Lower lobe of right lung (tissue), 2 donors: Measurements from ENCODE around the gene LAMP5. TPM values are rescaled to one million over a fixed set of nuclear protein-coding genes. Genes with fewer than 3 reads are reported as not detected.

Experiments used
- ATAC-seq, 2 donors: fragments of 200-7000 bp; cut with Tn5 transposase; one replicate each; pipeline ENCODE4 v1.9.1; 2020 to 2022; ENCODE audit warnings: mild to moderate bottlenecking in 2 of 2, moderate library complexity in 2 of 2
- DNase-seq: peaks from one replicate; pipeline ENCODE4 v3.0.0-alpha.2; 2020
- H3K27ac ChIP-seq: fragments of 200-600 bp; one replicate; pipeline ENCODE4 v1.8.0; 2022
- H3K27me3 ChIP-seq: fragments of 200-600 bp; one replicate; pipeline ENCODE4 v1.8.0; 2022; ENCODE audit warnings: low read depth
- H3K36me3 ChIP-seq: fragments of 200-600 bp; one replicate; pipeline ENCODE4 v1.8.0; 2022; ENCODE audit warnings: mild to moderate bottlenecking
- H3K4me1 ChIP-seq: fragments of 200-600 bp; one replicate; pipeline ENCODE4 v1.8.0; 2022
- H3K4me3 ChIP-seq: fragments of 200-600 bp; one replicate; pipeline ENCODE4 v1.8.0; 2022; ENCODE audit warnings: mild to moderate bottlenecking
- H3K9me3 ChIP-seq: fragments of 200-600 bp; one replicate; pipeline ENCODE4 v1.8.0; 2022
- intact Hi-C: fragments of 100-400 bp; cut with DNase I; formaldehyde crosslinking; loops from one replicate; pipeline ENCODE4 v1.11.0; 2022
- total RNA-seq: library from RNA; stranded (reverse); fragmentation: NEBNext Ultra II Directional; extraction: Animal tissue kit (Norgen Biotek cat#: 25700); gene quantifications from one replicate; pipeline ENCODE4 v1.2.1, GENCODE V29; 2021
- TF ChIP-seq, protein P1 (sequence below): fragments of 200-600 bp; IDR thresholded peaks from one replicate; pipeline ENCODE4 v1.8.0; 2022; ENCODE audit warnings: antibody characterized with exemption, mild to moderate bottlenecking
- donor health status: DM: no; HTN: yes; CAD: no; lungs with severe emphysema.

Gene LAMP5
- total RNA-seq, 1 donor from 2014 or later: 0.41 TPM

DNA sequence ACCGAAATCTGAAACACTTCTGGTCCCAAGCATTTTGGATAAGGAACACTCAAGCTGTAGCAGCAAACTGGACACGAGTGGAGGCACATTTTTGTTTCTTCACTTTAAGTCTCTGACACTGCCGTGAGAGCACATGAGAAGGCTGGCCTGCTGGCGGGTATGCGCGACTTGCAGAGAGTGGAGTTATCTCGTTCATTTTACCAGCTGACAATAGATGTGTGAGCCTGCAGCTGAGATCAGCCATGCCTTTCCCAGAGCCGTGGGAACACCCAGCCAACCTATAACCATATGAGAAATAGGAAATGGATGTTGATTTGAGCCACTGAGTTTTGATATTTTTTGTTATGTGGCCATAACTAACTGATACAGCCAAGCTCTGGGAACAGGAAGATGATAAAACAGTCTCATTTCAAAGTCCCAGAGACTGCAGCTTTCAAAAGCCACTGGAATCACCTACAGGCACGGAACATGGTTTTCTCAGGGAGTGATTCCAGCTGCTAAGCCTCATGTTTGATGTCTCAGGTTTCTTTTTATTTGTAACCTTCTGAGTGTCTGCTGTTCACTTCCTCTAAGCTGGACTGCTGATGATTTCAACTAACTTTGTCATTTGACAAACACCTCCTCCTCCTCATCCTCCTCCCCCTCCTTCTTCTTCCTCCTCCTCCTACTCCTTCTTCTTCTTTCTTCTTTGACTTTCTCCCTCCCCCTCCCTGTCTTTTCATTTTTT, 28.6 kb upstream of the LAMP5 start:
- no peak overlapping the region for H3K27ac ChIP-seq
- H3K4me3 ChIP-seq: no peak overlapping the region
- intact Hi-C loops: no loop called here
- H3K9me3 ChIP-seq: no peaks in the 10 kb centered on the region
- DNase-seq (no peak), ATAC-seq (no peak)
- no peaks in the 10 kb centered on the region for H3K4me1 ChIP-seq
- TF ChIP-seq, protein P1, sequence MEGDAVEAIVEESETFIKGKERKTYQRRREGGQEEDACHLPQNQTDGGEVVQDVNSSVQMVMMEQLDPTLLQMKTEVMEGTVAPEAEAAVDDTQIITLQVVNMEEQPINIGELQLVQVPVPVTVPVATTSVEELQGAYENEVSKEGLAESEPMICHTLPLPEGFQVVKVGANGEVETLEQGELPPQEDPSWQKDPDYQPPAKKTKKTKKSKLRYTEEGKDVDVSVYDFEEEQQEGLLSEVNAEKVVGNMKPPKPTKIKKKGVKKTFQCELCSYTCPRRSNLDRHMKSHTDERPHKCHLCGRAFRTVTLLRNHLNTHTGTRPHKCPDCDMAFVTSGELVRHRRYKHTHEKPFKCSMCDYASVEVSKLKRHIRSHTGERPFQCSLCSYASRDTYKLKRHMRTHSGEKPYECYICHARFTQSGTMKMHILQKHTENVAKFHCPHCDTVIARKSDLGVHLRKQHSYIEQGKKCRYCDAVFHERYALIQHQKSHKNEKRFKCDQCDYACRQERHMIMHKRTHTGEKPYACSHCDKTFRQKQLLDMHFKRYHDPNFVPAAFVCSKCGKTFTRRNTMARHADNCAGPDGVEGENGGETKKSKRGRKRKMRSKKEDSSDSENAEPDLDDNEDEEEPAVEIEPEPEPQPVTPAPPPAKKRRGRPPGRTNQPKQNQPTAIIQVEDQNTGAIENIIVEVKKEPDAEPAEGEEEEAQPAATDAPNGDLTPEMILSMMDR: no peak
- no peaks in the 10 kb centered on the region for H3K36me3 ChIP-seq
- H3K27me3 ChIP-seq: no peaks in the 10 kb centered on the region

DNA sequence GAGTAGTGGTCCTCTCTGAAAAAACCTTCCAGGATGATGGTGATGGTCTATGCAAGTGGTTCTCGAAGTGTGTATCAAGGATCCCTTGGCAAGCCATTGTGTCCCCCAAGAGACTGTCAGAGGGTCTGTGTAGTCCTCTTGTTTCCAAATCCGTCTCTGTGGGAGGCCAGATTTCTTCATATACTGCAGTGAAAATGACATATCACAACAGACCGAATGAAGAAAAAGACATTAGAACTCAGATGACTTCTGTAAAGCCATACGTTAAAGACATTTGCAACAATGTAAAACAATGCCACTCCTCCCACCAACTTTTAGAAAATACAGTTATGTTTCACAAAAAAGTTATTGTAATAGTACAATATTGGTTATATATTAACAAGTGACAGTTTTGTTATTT, 27.2 kb upstream of the LAMP5 start:
- intact Hi-C loops: no loop called here
- H3K4me3 ChIP-seq: no peak overlapping the region
- ATAC-seq: no peak

DNA sequence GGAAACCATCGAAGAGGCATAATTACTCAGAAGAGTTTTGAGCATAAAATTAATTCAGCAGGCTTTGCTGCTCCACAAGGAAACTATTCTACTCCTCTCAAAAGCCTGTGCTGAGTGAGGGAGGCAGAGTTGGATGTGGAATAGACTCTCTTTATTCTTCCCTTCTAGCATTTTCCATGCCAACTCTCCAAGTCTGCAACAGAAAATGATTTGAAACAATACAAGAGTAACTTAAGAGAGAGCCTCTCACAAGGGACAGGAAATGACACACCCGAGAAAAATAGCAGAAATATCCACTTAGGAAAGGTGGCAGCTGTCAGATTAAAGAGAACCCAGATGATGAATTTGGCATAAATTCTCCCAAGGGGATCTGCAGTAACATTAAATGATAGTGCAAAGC, 26.3 kb upstream of the LAMP5 start:
- intact Hi-C loops: no loop called here
- H3K36me3 ChIP-seq: no peaks in the 10 kb centered on the region
- DNase-seq (no peak), ATAC-seq (no peak)
- TF ChIP-seq, protein P1: no peak
- no peaks in the 10 kb centered on the region for H3K4me1 ChIP-seq
- H3K9me3 ChIP-seq: no peaks in the 10 kb centered on the region
- H3K4me3 ChIP-seq: no peak overlapping the region
- H3K27me3 ChIP-seq: no peaks in the 10 kb centered on the region
- no peak overlapping the region for H3K27ac ChIP-seq

More for the DNA sequence above, 27.2 kb upstream of the LAMP5 start:
- no peaks in the 10 kb centered on the region for H3K4me1 ChIP-seq
- DNase-seq: no peak
- no peaks in the 10 kb centered on the region for H3K36me3 ChIP-seq
- no peaks in the 10 kb centered on the region for H3K27me3 ChIP-seq
- no peaks in the 10 kb centered on the region for H3K9me3 ChIP-seq
- TF ChIP-seq, protein P1: no peak
- H3K27ac ChIP-seq: no peak overlapping the region

DNA sequence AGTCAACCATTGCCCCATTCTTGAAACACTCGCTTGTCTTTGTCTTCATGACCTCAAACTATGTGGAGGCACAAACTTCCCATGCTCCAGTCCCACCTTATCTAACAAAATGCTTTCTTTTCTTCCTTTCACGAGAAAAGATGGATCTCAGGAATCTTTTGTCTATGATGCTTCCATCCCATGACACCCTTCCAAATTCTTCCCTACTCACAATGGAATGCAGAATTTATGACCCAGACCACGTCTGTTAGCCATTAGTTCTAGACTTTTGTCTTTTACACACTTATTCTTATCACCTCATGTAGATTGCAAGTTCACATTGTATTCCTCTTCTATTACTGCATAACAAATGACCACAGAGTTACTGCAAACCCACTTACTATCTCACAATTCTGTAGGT, 24.2 kb upstream of the LAMP5 start:
- no peak for ATAC-seq
- H3K36me3 ChIP-seq: no peaks in the 10 kb centered on the region
- no peaks in the 10 kb centered on the region for H3K9me3 ChIP-seq
- no peak overlapping the region for H3K4me3 ChIP-seq
- intact Hi-C loops: no loop called here
- TF ChIP-seq, protein P1: no peak
- H3K27ac ChIP-seq: no peak overlapping the region
- H3K4me1 ChIP-seq: no peaks in the 10 kb centered on the region
- DNase-seq: no peak
- no peaks in the 10 kb centered on the region for H3K27me3 ChIP-seq

DNA sequence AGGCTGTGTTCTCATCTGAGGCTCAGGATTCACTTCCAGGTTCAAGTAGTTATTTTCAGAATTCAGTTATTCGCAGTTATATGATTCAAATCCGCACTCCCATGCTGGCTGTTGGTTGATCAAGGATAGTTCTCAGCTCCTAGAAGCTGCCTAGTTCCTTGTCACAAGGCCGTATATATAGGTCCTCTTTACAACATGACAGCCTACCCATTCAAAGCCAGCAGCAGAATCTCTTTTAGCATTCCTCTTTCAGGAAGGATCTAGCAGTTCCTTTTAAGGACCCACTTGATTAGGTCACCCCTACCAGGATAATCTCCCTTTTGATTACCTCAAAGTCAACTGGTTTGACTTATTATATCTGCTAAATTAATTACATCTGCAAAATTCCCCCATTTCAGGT, 23.8 kb upstream of the LAMP5 start:
- no peaks in the 10 kb centered on the region for H3K36me3 ChIP-seq
- no peaks in the 10 kb centered on the region for H3K4me1 ChIP-seq
- intact Hi-C loops: no loop called here
- H3K27me3 ChIP-seq: no peaks in the 10 kb centered on the region
- no peak overlapping the region for H3K27ac ChIP-seq
- ATAC-seq (no peak), DNase-seq (no peak)
- no peak overlapping the region for H3K4me3 ChIP-seq
- TF ChIP-seq, protein P1: no peak
- no peaks in the 10 kb centered on the region for H3K9me3 ChIP-seq
